Colonic mucosa (tissue), 4 donors: ENCODE measurements around the gene BIK. TPM values are rescaled to one million over a fixed set of nuclear protein-coding genes. Genes with fewer than 3 reads are reported as not detected.

Source experiments
- DNase-seq: peaks from one replicate; pipeline ENCODE4 v3.0.0-alpha.2; 2020
- H3K27ac ChIP-seq: fragments of 200-600 bp; one replicate; pipeline ENCODE4 v1.8.0; 2021
- H3K27me3 ChIP-seq: fragments of 200-600 bp; one replicate; pipeline ENCODE4 v1.8.0; 2021
- H3K36me3 ChIP-seq: fragments of 200-600 bp; one replicate; pipeline ENCODE4 v1.8.0; 2021
- H3K4me1 ChIP-seq: fragments of 200-600 bp; one replicate; pipeline ENCODE4 v1.8.0; 2021; ENCODE audit warnings: mild to moderate bottlenecking
- H3K4me3 ChIP-seq: fragments of 200-600 bp; one replicate; pipeline ENCODE4 v1.8.0; 2021
- H3K9ac ChIP-seq, 2 donors: one replicate each; pipeline ENCODE4 v1.7.0; 2013; ENCODE audit warnings: control low read depth in 2 of 2, low read depth in 2 of 2, low read length in 2 of 2
- H3K9me3 ChIP-seq: fragments of 200-600 bp; one replicate; pipeline ENCODE4 v1.8.0; 2021
- CTCF ChIP-seq: fragments of 200-600 bp; IDR thresholded peaks from one replicate; pipeline ENCODE4 v1.8.0; 2022; ENCODE audit warnings: antibody characterized with exemption, mild to moderate bottlenecking
- intact Hi-C: fragments of 100-400 bp; cut with DNase I; formaldehyde crosslinking; loops from one replicate; pipeline ENCODE4 v1.14.1; 2022
- total RNA-seq, 2 donors: library from RNA; stranded (reverse); fragmentation: NEBNext Ultra II Directional in 1 of 2; extraction: Animal tissue kit (Norgen Biotek cat#: 25700) in 1 of 2; gene quantifications; one replicate each; pipeline ENCODE4 v1.2.1, GENCODE V29; 2021
- donor health status: healthy.
- donor health status: DM: no; HTN: no; CAD: no.
- donor health status: DM: no; HTN: no; CAD: no.

BIK gene
- total RNA-seq, 2 donors from 2014 or later = 29.5 to 31.4 TPM

- intact Hi-C loops = no loop called here
- DNase-seq = peak; percentile 93
- Histone ChIP-seq H3K27ac (peak within 1 kb of the TSS; percentile 68), H3K4me1 (no peaks in the 10 kb centered on the region), H3K27me3 (no peaks in the 10 kb centered on the region), H3K4me3 (peak within 1 kb of the TSS; percentile 88), H3K36me3 (no peaks in the 10 kb centered on the region), H3K9ac (peak within 1 kb of the TSS; percentile 58 to 82), H3K9me3 (no peaks in the 10 kb centered on the region)
- TF ChIP-seq CTCF = no peak
Measured at GRCh38 chr22:43088984-43089717, 21.4 kb upstream of the BIK start, which contains the start of gene TTLL1. Gene TTLL1 (minus strand): TSS chr22:43089391. CDS start chr22:43075586, 13,805 bp downstream.

GRCh38 chr22:43090130-43090789 lies 20.3 kb upstream of the BIK start:
- H3K4me1 ChIP-seq = no peaks in the 10 kb centered on the region
- intact Hi-C loops = no loop called here
- DNase-seq = peak; percentile 60
- H3K9me3 ChIP-seq = no peaks in the 10 kb centered on the region
- H3K27me3 ChIP-seq = no peaks in the 10 kb centered on the region
- no peaks in the 10 kb centered on the region for H3K36me3 ChIP-seq
- no peak overlapping the region for H3K9ac ChIP-seq
- H3K4me3 ChIP-seq = no peak overlapping the region
- TF ChIP-seq CTCF = no peak
- no peak overlapping the region for H3K27ac ChIP-seq

GRCh38 chr22:43092085-43092484 lies 18.5 kb upstream of the BIK start:
- Histone ChIP-seq H3K9me3 (no peaks in the 10 kb centered on the region), H3K4me3 (no peak overlapping the region), H3K27me3 (no peaks in the 10 kb centered on the region), H3K27ac (no peak overlapping the region), H3K36me3 (no peaks in the 10 kb centered on the region), H3K9ac (no peak overlapping the region), H3K4me1 (no peaks in the 10 kb centered on the region)
- no peak for DNase-seq
- TF ChIP-seq CTCF = no peak
- intact Hi-C loops = no loop called here

DNA sequence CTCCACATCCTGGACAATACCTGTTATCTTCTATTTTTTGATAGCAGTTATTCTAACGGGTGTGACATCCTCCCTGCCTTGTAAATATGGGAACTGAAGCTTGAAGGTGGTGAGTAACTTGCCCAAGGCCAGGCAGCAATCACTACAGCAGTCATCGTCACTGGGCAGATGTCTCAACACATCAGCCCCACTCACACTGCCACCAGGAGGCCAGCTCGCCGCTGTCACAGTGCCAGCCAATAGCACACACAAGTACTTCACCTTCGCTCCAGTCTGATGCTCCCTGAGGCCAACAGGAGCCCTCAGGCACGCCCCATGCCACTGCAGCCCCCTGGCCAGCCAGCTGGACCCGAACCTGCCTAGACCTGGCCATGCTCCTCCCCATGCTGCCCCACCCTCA lies 16.5 kb upstream of the BIK start:
- no peaks in the 10 kb centered on the region for H3K4me1 ChIP-seq
- no peak overlapping the region for H3K9ac ChIP-seq
- no peak for TF ChIP-seq CTCF
- no peaks in the 10 kb centered on the region for H3K36me3 ChIP-seq
- DNase-seq = peak; percentile 56
- no peak overlapping the region for H3K27ac ChIP-seq
- intact Hi-C loops = no loop called here
- H3K4me3 ChIP-seq = no peak overlapping the region
- H3K9me3 ChIP-seq = no peaks in the 10 kb centered on the region
- no peaks in the 10 kb centered on the region for H3K27me3 ChIP-seq

GRCh38 chr22:43094551-43094950 lies 16.0 kb upstream of the BIK start:
- no peak for DNase-seq
- Histone ChIP-seq H3K27me3 (no peaks in the 10 kb centered on the region), H3K36me3 (no peaks in the 10 kb centered on the region), H3K4me3 (no peak overlapping the region), H3K9ac (no peak overlapping the region), H3K9me3 (no peaks in the 10 kb centered on the region), H3K27ac (no peak overlapping the region), H3K4me1 (no peaks in the 10 kb centered on the region)
- TF ChIP-seq CTCF = no peak
- intact Hi-C loops = no loop called here
